ENCODE results near the gene ZDHHC13. TPM values are rescaled to one million over a fixed set of nuclear protein-coding genes. Genes with fewer than 3 reads are reported as not detected.
A peak's percentile ranks its signal among the peaks of the same experiment; 100 is the strongest.
"Not testable (repeated sequence)": the region's sequence is repeated elsewhere in the genome, so short reads cannot be mapped to it uniquely, and the experiment has no call there.

The ZDHHC13 gene
- total and polyA plus RNA-seq, 12 donors = 6.0 to 9.4 (median 7.2) TPM

DNA sequence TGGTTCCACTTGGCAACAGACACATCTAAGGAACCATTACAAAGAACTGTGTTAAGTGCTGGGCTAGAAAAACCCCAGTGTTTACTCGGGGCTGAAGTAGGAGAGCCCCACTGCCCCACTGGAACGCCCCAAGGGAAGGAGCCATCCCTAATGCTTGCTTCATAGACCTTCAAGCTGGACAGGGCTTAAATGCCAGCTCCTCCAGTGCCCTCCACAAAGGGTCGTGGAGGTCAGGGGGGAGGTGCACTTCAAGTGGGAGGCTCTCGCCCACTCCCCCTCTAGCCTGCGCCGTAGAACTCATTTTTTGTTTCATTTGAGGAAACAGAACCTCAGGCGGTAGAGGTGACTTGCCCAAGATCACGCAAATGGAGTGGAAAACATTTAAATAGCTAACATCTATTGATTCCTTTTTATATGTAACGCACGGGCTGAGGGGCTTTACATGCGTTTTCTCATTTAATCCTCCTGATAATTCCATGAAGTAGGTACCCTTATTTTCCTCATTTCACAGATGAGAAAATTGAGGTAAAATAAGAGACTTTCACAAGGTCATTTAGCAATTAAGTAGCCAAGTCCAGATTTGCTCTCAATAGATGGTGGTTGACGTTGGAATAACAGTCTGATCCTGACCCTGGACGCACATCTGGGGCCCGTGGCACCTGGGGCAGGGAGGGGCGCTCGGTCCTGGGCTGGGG lies 545 bp upstream of the ZDHHC13 start:
- DNase-seq (no peak), ATAC-seq (no peak)
- Histone ChIP-seq H3K27ac (peak overlapping the region in 5 of 10 donors; percentile 52 to 83 (median 62)), H3K4me1 (peaks cover 0 to 30% (median 12%) of the 10 kb centered on the region in 9 donors), H3K4me3 (peak overlapping the region; percentile 76 to 99 (median 85)), H3K27me3 (no peaks in the 10 kb centered on the region), H3K9me3 (no peaks in the 10 kb centered on the region), H3K36me3 (peaks cover 0 to 12% (median 0%) of the 10 kb centered on the region in 9 donors)
- intact Hi-C loops (cut with DNase I) = loop anchor here in 1 of 10 donors (5.0 kb wide), 1 partner anchor 39 kb away; no protein-coding TSS in a partner anchor
- TF ChIP-seq, protein P1, sequence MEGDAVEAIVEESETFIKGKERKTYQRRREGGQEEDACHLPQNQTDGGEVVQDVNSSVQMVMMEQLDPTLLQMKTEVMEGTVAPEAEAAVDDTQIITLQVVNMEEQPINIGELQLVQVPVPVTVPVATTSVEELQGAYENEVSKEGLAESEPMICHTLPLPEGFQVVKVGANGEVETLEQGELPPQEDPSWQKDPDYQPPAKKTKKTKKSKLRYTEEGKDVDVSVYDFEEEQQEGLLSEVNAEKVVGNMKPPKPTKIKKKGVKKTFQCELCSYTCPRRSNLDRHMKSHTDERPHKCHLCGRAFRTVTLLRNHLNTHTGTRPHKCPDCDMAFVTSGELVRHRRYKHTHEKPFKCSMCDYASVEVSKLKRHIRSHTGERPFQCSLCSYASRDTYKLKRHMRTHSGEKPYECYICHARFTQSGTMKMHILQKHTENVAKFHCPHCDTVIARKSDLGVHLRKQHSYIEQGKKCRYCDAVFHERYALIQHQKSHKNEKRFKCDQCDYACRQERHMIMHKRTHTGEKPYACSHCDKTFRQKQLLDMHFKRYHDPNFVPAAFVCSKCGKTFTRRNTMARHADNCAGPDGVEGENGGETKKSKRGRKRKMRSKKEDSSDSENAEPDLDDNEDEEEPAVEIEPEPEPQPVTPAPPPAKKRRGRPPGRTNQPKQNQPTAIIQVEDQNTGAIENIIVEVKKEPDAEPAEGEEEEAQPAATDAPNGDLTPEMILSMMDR (IDR thresholded peaks at IDR 0.05) = no peak
- 39 to 42% methylated on average over 16 of the region's 16 CpGs for WGBS, 2 donors

DNA sequence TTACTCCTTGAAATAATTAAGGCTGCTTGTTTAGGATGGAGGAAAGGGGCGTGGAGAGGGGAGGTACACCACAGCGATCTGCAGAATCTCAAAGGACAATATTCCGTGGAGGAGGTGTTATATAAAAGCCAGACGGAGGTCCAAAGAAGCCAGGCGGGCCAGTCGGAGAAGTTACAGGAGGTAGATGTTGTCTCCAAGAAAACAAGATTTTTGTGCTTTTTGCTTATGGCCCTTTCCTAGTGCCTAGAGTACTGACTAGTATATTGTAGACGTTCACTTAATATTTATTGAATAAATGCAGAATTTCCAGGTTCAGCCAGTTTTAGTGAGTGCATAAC lies 761 bp downstream of the ZDHHC13 start:
- WGBS, 2 donors = 14 to 15% methylated on average over 7 of the region's 7 CpGs
- Histone ChIP-seq H3K4me3 (peak overlapping the region; percentile 76 to 99 (median 85)), H3K9me3 (no peaks in the 10 kb centered on the region), H3K27me3 (no peaks in the 10 kb centered on the region), H3K36me3 (peaks cover 0 to 12% (median 0%) of the 10 kb centered on the region in 9 donors), H3K4me1 (peaks cover 0 to 31% (median 12%) of the 10 kb centered on the region in 9 donors), H3K27ac (peak overlapping the region in 3 of 10 donors; percentile 42 to 83 (median 62))
- no peak for DNase-seq
- TF ChIP-seq, protein P1 (IDR thresholded peaks at IDR 0.05) = no peak
- intact Hi-C loops (cut with DNase I) = loop anchor here in 1 of 10 donors (5.0 kb wide), 1 partner anchor 40 kb away; no protein-coding TSS in a partner anchor
- ATAC-seq = no peak

- intact Hi-C loops (cut with DNase I) = no loop called here
- TF ChIP-seq, protein P1 (IDR thresholded peaks at IDR 0.05) = no peak
- H3K4me1 ChIP-seq = peaks cover 0 to 25% (median 11%) of the 10 kb centered on the region in 9 donors
- peaks cover 0 to 3% (median 0%) of the 10 kb centered on the region in 11 donors for H3K9me3 ChIP-seq
- H3K4me3 ChIP-seq = no peak overlapping the region
- ATAC-seq (no peak), DNase-seq (no peak)
- peaks cover 0 to 17% (median 0%) of the 10 kb centered on the region in 9 donors for H3K36me3 ChIP-seq
- H3K27ac ChIP-seq = no peak overlapping the region
- WGBS, 2 donors = 41 to 53% methylated on average over 2 of the region's 2 CpGs
- H3K27me3 ChIP-seq = no peaks in the 10 kb centered on the region
Observed at GRCh38 chr11:19121646-19122045, 4.7 kb downstream of the ZDHHC13 start.

DNA sequence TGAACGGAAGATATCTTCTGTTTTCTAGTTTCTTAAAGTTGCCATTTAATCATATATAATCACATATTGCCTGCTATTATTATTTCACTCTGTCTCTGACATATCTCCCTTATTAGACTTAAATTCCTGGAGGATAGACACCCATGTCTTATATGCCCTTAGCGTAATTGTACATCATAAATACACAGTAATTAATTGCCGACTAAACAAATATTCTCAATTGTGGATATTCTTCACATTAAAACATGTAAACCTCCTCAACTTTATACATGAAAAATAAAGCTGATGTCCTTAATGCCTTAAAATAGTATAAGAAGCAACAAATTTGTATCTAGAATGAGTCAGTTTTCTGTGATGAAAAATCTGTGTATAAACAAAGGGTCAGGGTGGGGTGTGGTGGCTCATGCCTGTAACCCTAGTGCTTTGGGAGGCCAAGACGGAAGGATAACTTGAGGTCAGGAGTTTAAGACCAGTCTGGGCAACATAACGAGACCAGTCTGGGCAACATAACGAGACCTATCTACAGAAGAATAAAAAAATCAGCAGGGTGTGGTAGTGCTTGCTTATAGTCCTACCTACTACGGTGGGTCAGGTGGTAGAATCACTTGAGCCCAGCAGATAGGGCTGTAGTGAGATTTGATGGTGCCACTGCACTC lies 6.1 kb downstream of the ZDHHC13 start:
- 88 to 90% methylated on average over 7 of the region's 7 CpGs for WGBS, 2 donors
- peaks cover 0 to 5% (median 0%) of the 10 kb centered on the region in 11 donors for H3K9me3 ChIP-seq
- no peak overlapping the region for H3K4me3 ChIP-seq
- H3K27ac ChIP-seq = no peak overlapping the region
- TF ChIP-seq, protein P1 (IDR thresholded peaks at IDR 0.05) = no peak
- no peaks in the 10 kb centered on the region for H3K27me3 ChIP-seq
- intact Hi-C loops (cut with DNase I) = no loop called here
- H3K4me1 ChIP-seq = peaks cover 0 to 18% (median 3%) of the 10 kb centered on the region in 9 donors
- DNase-seq = no peak
- H3K36me3 ChIP-seq = peaks cover 0 to 24% (median 0%) of the 10 kb centered on the region in 9 donors
- ATAC-seq = no peak

DNA sequence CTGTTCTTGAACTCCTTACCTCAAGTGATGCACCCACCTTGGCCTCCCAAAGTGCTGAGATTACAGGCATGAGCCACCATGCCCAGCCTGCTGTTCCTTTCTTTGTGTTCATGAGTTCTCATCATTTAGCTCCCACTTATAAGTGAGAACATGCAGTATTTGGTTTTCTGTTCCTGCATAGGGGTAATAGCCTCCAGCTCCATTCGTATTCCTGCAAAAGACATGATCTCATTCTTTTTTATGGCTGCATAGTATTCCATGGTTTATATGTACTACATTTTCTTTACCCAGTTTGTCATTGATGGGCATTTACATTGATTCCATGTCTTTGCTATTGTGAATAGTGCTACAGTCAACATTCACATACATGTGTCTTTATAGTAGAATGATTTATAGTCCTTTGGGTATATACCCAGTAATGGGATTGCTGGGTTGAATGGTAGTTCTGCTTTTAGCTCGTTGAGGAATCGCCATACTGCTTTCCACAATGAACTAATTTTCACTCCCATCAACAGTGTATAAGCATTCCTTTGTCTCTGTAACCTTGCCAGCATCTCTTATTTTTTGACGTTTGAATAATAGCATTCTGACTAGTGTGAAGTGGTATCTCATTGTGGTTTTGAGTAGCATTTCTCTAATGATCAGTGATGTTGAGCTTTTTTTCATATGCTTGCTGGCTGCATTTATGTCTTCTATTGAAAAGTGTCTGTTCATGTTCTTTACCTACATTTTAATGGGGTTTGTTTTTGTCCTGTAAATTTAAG lies 9.8 kb downstream of the ZDHHC13 start:
- ATAC-seq; H3K27ac ChIP-seq; H3K4me1 ChIP-seq; intact Hi-C loops (cut with DNase I); DNase-seq; H3K4me3 ChIP-seq; H3K27me3 ChIP-seq: not testable (repeated sequence)
- H3K9me3 ChIP-seq = peaks cover 0 to 15% (median 0%) of the 10 kb centered on the region in 11 donors
- WGBS, 2 donors = 91 to 92% methylated on average over 4 of the region's 4 CpGs
- H3K36me3 ChIP-seq = peaks cover 0 to 13% (median 0%) of the 10 kb centered on the region in 9 donors
